Neuronal stem cell (in vitro differentiated cells): ENCODE measurements around the gene RALGAPA1.

Experiments used
- DNase-seq: peaks from one replicate; pipeline ENCODE4 v3.0.0-alpha.2; 2013; ENCODE audit warnings: low spot score
- H2AFZ ChIP-seq: one replicate; pipeline ENCODE4 v1.6.1; 2013; ENCODE audit warnings: mild to moderate bottlenecking, low read length, inconsistent platforms
- H2AK5ac ChIP-seq: 2 replicates; pipeline ENCODE4 v1.6.1; 2013; ENCODE audit warnings: low read depth, mild to moderate bottlenecking, inconsistent platforms, low read length, moderate library complexity, mixed read lengths
- H2BK120ac ChIP-seq: 2 replicates; pipeline ENCODE4 v1.6.1; 2013; ENCODE audit warnings: low read depth, mild to moderate bottlenecking, inconsistent platforms, low read length, moderate library complexity, mixed read lengths
- H2BK12ac ChIP-seq: one replicate; pipeline ENCODE4 v1.6.1; 2013; ENCODE audit warnings: low read length, inconsistent platforms
- H2BK15ac ChIP-seq: 2 replicates; pipeline ENCODE4 v1.6.1; 2013; ENCODE audit warnings: mild to moderate bottlenecking, low read length, inconsistent platforms, mixed read lengths
- H2BK5ac ChIP-seq: one replicate; pipeline ENCODE4 v1.6.1; 2013; ENCODE audit warnings: inconsistent platforms, mild to moderate bottlenecking, low read length, moderate library complexity
- H3K14ac ChIP-seq: one replicate; pipeline ENCODE4 v1.6.1; 2013; ENCODE audit warnings: low read length, inconsistent platforms
- H3K18ac ChIP-seq: 2 replicates; pipeline ENCODE4 v1.6.1; 2013; ENCODE audit warnings: low read length, inconsistent platforms
- H3K23ac ChIP-seq: 2 replicates; pipeline ENCODE4 v1.6.1; 2013; ENCODE audit warnings: low read depth, mild to moderate bottlenecking, mixed read lengths, low read length, inconsistent platforms; ENCODE audit not compliant: poor library complexity
- H3K27ac ChIP-seq: replicated peaks from 3 replicates; pipeline ENCODE4 v1.5.1; 2013; ENCODE audit warnings: low read length, inconsistent platforms
- H3K27me3 ChIP-seq, 3 experiments: 2 replicates each; pipeline ENCODE4 v1.6.1; 2013; ENCODE audit warnings: low read length in 3 of 3, mild to moderate bottlenecking in 2 of 3, inconsistent platforms in 1 of 3, low read depth in 1 of 3, mixed read lengths in 1 of 3, moderate library complexity in 1 of 3; ENCODE audit not compliant: control insufficient read depth in 3 of 3, insufficient read depth in 3 of 3
- H3K36me3 ChIP-seq, 2 donors: replicated peaks in 1 of 2; 2 replicates each; pipeline ENCODE4 v1.6.1; 2013; ENCODE audit warnings: low read length in 2 of 2; ENCODE audit not compliant: control insufficient read depth in 2 of 2, insufficient read depth in 2 of 2
- H3K4ac ChIP-seq: 2 replicates; pipeline ENCODE4 v1.6.1; 2013; ENCODE audit warnings: inconsistent platforms, mild to moderate bottlenecking, low read length, moderate library complexity
- H3K4me1 ChIP-seq, 2 donors: 1 replicate in 1 of 2; 2 replicates in 1 of 2; pipeline ENCODE4 v1.6.1; 2013; ENCODE audit warnings: low read length in 2 of 2, low read depth in 1 of 2; ENCODE audit not compliant: control insufficient read depth in 2 of 2, insufficient read depth in 1 of 2
- H3K4me2 ChIP-seq: one replicate; pipeline ENCODE4 v1.6.1; 2013; ENCODE audit warnings: mild to moderate bottlenecking, low read length, inconsistent platforms; ENCODE audit not compliant: insufficient read depth, poor library complexity, severe bottlenecking
- H3K4me3 ChIP-seq, 2 donors: 2 replicates each; pipeline ENCODE4 v1.5.1; 2013; ENCODE audit warnings: low read length in 2 of 2, mild to moderate bottlenecking in 2 of 2, inconsistent platforms in 1 of 2, moderate library complexity in 1 of 2
- H3K79me1 ChIP-seq: one replicate; pipeline ENCODE4 v1.6.1; 2013; ENCODE audit warnings: low read depth, mild to moderate bottlenecking, inconsistent platforms, low read length, moderate library complexity
- H3K9ac ChIP-seq: one replicate; pipeline ENCODE4 v1.6.1; 2013; ENCODE audit warnings: mild to moderate bottlenecking, low read depth, low read length, inconsistent platforms; ENCODE audit not compliant: poor library complexity
- H3K9me3 ChIP-seq, 2 donors: replicated peaks in 1 of 2; 2 replicates each; pipeline versions ENCODE3 to v1.6.1; 2013; ENCODE audit warnings: low read length in 2 of 2, mild to moderate bottlenecking in 2 of 2, inconsistent platforms in 1 of 2, low read depth in 1 of 2, mixed read lengths in 1 of 2, moderate library complexity in 1 of 2; ENCODE audit not compliant: control insufficient read depth in 2 of 2, insufficient read depth in 1 of 2
- H4K8ac ChIP-seq: one replicate; pipeline ENCODE4 v1.6.1; 2013; ENCODE audit warnings: low read depth, mild to moderate bottlenecking, inconsistent platforms, low read length, moderate library complexity
- H4K91ac ChIP-seq: one replicate; pipeline ENCODE4 v1.6.1; 2013; ENCODE audit warnings: low read length, low read depth, mild to moderate bottlenecking, inconsistent platforms; ENCODE audit not compliant: poor library complexity
- WGBS, 2 donors: extraction: QIAGEN DNeasy Blood & Tissue Kit; methylation state at CpG; one replicate each; pipeline ENCODE4 v1.1.7; 2013; ENCODE audit warnings: missing lambda C conversion rate in 2 of 2, mixed read lengths in 1 of 2; ENCODE audit not compliant: insufficient read length in 2 of 2, insufficient replicate concordance in 1 of 2; ENCODE audit errors: extremely low coverage in 2 of 2; 5-methylcytosine and 5-hydroxymethylcytosine counted together

RALGAPA1 gene

DNA sequence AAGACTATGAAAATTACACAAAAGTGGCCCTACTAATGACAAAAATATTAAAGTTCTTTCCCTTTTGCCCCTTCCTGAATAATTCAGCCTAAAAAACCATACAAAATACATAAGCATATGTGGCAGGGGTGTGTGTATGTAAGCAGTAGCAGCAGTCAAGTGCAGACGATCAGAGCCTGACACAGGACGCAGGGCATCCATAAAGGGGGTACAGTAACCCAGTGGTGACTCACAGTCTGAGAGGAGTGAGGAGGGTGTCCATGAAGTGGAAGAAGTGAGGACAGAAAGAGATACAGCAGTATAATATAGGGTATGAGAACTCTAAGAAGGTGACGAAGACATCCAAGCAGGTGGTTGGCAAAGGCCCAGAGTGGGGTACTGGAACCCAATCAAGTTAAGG, 56.7 kb downstream of the RALGAPA1 start:
- Histone ChIP-seq H3K4ac (no peak overlapping the region), H4K8ac (peak overlapping the region; percentile 43), H3K14ac (peak overlapping the region; percentile 56), H3K27me3 (no peaks in the 10 kb centered on the region), H2BK5ac (no peak overlapping the region), H3K79me1 (no peaks in the 10 kb centered on the region), H3K4me2 (no peak overlapping the region), H3K9me3 (peaks cover 0 to 6% of the 10 kb centered on the region in 2 donors), H4K91ac (no peak overlapping the region), H2AK5ac (no peak overlapping the region), H3K4me1 (no peaks in the 10 kb centered on the region), H2BK120ac (no peak overlapping the region), H3K27ac (no peak overlapping the region), H2BK12ac (no peak overlapping the region), H3K36me3 (peaks cover 4 to 72% of the 10 kb centered on the region in 2 donors), H3K23ac (no peak overlapping the region), H3K9ac (no peak overlapping the region), H3K18ac (no peak overlapping the region), H2BK15ac (no peak overlapping the region), H3K4me3 (no peak overlapping the region), H2AFZ (no peak overlapping the region)
- DNase-seq = no peak
- WGBS, 2 donors = no CpG with 5 or more reads among the region's 3 CpGs

GRCh38 chr14:35750202-35750904, 58.7 kb downstream of the RALGAPA1 start:
- H3K79me1 ChIP-seq = no peaks in the 10 kb centered on the region
- H2BK12ac ChIP-seq = no peak overlapping the region
- no peak for DNase-seq
- H3K36me3 ChIP-seq = peaks cover 4 to 72% of the 10 kb centered on the region in 2 donors
- no peak overlapping the region for H2BK5ac ChIP-seq
- no peak overlapping the region for H3K9ac ChIP-seq
- H3K23ac ChIP-seq = no peak overlapping the region
- no peak overlapping the region for H3K4me2 ChIP-seq
- H3K27ac ChIP-seq = no peak overlapping the region
- no peak overlapping the region for H3K18ac ChIP-seq
- H3K14ac ChIP-seq = no peak overlapping the region
- H2AFZ ChIP-seq = no peak overlapping the region
- WGBS, 2 donors = no CpG with 5 or more reads among the region's 6 CpGs
- H4K91ac ChIP-seq = no peak overlapping the region
- H3K9me3 ChIP-seq = peaks cover 0 to 6% of the 10 kb centered on the region in 2 donors
- no peaks in the 10 kb centered on the region for H3K4me1 ChIP-seq
- no peak overlapping the region for H3K4ac ChIP-seq
- no peak overlapping the region for H2BK15ac ChIP-seq
- no peak overlapping the region for H4K8ac ChIP-seq
- no peak overlapping the region for H2BK120ac ChIP-seq
- no peaks in the 10 kb centered on the region for H3K27me3 ChIP-seq
- H2AK5ac ChIP-seq = no peak overlapping the region
- no peak overlapping the region for H3K4me3 ChIP-seq

GRCh38 chr14:35747379-35747778, 61.7 kb downstream of the RALGAPA1 start:
- Histone ChIP-seq H3K9ac (no peak overlapping the region), H3K14ac (no peak overlapping the region)

DNA sequence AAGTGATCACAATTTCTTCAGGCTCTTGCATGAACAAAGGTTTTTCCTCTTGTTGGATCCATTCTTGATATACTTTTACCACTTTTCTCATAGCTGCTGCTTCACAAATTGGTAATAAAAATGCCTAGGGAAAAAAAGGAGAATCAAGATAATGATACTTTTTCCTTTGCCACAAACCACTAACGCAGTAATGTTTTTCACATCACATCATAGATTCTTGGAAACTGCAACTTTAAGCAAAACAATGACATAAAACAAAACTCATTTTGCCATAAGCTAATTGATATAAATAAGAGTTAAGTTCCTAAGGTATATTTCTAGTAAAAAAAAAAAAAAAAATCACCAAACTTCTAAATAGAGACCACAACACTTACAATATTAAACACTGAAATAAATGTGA, 66.7 kb downstream of the RALGAPA1 start:
- Histone ChIP-seq H3K9me3 (no peaks in the 10 kb centered on the region), H2AK5ac (no peak overlapping the region), H4K8ac (no peak overlapping the region), H3K4me3 (no peak overlapping the region), H2BK5ac (no peak overlapping the region), H2BK15ac (no peak overlapping the region), H3K36me3 (peaks cover 0 to 20% of the 10 kb centered on the region in 2 donors), H3K4me1 (no peaks in the 10 kb centered on the region), H2AFZ (no peak overlapping the region), H3K27me3 (no peaks in the 10 kb centered on the region), H3K79me1 (no peaks in the 10 kb centered on the region), H3K18ac (no peak overlapping the region), H3K9ac (no peak overlapping the region), H2BK12ac (no peak overlapping the region), H2BK120ac (no peak overlapping the region), H3K4me2 (no peak overlapping the region), H4K91ac (no peak overlapping the region), H3K23ac (no peak overlapping the region), H3K27ac (no peak overlapping the region), H3K14ac (no peak overlapping the region), H3K4ac (no peak overlapping the region)
- no CpG with 5 or more reads among the region's 1 CpG for WGBS, 2 donors
- DNase-seq = no peak

More at GRCh38 chr14:35747379-35747778, 61.7 kb downstream of the RALGAPA1 start:
- Histone ChIP-seq H3K4me2 (no peak overlapping the region), H4K8ac (no peak overlapping the region), H3K79me1 (no peaks in the 10 kb centered on the region), H2BK12ac (no peak overlapping the region), H3K36me3 (peaks cover 1 to 48% of the 10 kb centered on the region in 2 donors), H3K4me1 (no peaks in the 10 kb centered on the region), H2AFZ (no peak overlapping the region), H2BK5ac (no peak overlapping the region), H4K91ac (no peak overlapping the region), H2BK120ac (no peak overlapping the region), H3K27me3 (no peaks in the 10 kb centered on the region), H2AK5ac (no peak overlapping the region), H2BK15ac (no peak overlapping the region), H3K4ac (no peak overlapping the region), H3K18ac (no peak overlapping the region), H3K27ac (no peak overlapping the region), H3K9me3 (no peaks in the 10 kb centered on the region), H3K4me3 (no peak overlapping the region), H3K23ac (no peak overlapping the region)
- DNase-seq = no peak
